ENCODE results near the gene SUPV3L1. TPM values are rescaled to one million over a fixed set of nuclear protein-coding genes. Genes with fewer than 3 reads are reported as not detected.

The SUPV3L1 gene
- total and polyA plus RNA-seq, 9 of the 15 experiments (the other 6 are each of a cell fraction or from before 2014, with no cell fraction given), result 45.2 to 156 (median 92.6) TPM

DNA sequence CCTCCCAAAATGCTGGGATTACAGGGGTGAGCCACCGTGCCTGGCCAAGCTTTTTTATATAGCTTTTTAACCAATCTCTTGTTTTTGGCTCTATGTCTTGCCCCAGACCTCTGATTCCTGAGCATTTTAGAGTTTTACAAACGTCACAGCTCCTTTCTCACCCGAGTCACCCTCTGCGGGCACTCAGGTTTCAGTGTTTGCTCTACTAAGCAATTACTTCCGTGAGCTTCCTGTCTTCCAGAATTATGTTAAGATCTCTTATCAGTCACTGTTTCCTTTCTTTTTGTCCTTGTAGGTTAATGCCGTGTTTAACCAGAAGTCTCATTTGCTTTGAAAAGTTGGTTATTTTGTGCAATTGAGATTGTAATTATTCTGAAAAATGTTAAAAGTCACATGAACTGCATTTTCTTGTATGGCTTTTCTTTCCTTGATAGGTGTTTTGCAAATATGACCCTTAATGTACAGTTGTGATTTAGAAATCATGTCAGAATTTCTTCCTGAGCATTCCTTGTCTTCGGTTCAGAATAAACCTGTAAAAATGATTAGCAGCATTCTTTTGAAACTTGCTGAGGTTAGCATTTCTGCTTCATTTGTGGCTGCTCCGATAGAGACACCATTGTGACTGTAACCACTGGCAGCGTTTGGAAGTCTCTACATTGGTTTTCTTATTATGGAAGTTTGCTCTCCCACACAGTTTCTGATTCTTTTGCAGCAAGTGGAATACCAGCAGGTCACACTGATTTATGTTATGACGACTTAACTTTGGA lies 35.6 kb downstream of the SUPV3L1 start (continued):
- TF ChIP-seq ZFPM2 (CRISPR knock-in tag; IDR thresholded peaks at IDR 0.05), result no peak
- TF ChIP-seq PTTG1 (tag; IDR thresholded peaks at IDR 0.05; ENCODE audit: low read depth), result 0 out of 2 replicates have a peak, but pooled peaks have one; percentile 15
- TF ChIP-seq, protein P1, sequence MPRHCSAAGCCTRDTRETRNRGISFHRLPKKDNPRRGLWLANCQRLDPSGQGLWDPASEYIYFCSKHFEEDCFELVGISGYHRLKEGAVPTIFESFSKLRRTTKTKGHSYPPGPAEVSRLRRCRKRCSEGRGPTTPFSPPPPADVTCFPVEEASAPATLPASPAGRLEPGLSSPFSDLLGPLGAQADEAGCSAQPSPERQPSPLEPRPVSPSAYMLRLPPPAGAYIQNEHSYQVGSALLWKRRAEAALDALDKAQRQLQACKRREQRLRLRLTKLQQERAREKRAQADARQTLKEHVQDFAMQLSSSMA (CRISPR knock-in tag; IDR thresholded peaks at IDR 0.05), result no peak
- TF ChIP-seq, protein P2, sequence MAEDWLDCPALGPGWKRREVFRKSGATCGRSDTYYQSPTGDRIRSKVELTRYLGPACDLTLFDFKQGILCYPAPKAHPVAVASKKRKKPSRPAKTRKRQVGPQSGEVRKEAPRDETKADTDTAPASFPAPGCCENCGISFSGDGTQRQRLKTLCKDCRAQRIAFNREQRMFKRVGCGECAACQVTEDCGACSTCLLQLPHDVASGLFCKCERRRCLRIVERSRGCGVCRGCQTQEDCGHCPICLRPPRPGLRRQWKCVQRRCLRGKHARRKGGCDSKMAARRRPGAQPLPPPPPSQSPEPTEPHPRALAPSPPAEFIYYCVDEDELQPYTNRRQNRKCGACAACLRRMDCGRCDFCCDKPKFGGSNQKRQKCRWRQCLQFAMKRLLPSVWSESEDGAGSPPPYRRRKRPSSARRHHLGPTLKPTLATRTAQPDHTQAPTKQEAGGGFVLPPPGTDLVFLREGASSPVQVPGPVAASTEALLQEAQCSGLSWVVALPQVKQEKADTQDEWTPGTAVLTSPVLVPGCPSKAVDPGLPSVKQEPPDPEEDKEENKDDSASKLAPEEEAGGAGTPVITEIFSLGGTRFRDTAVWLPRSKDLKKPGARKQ (CRISPR knock-in tag; IDR thresholded peaks at IDR 0.05), result 0 out of 2 replicates have a peak, but pooled peaks have one; percentile 20
- TF ChIP-seq RBM39 (optimal IDR thresholded peaks at IDR 0.05; ENCODE audit: low read depth, low read length), result no peak
- TF ChIP-seq ZNF766 (CRISPR knock-in tag; conservative IDR thresholded peaks at IDR 0.05), result 0 out of 2 replicates have a peak, but pooled peaks have one; percentile 74
- no peak for TF ChIP-seq KLF1 (tag; IDR thresholded peaks at IDR 0.05)
- TF ChIP-seq HNRNPK (IDR thresholded peaks at IDR 0.05; ENCODE audit: low read depth, low read length, poor library complexity, severe bottlenecking), result no peak
- no peak for TF ChIP-seq EGR1 (conservative IDR thresholded peaks at IDR 0.05)
- TF ChIP-seq ZNF609 (CRISPR knock-in tag; IDR thresholded peaks at IDR 0.05; ENCODE audit: borderline replicate concordance), result no peak
- 0 out of 2 replicates have a peak, but pooled peaks have one; percentile 51 for TF ChIP-seq ZNF644 (tag; IDR thresholded peaks at IDR 0.05; ENCODE audit: low read depth)
- peak; percentile 56 for TF ChIP-seq POLR2H (tag; IDR thresholded peaks at IDR 0.05; ENCODE audit: low read depth)
- TF ChIP-seq C11orf30 (IDR thresholded peaks at IDR 0.05; ENCODE audit: low read depth), result peak; percentile 95
- no peak for TF ChIP-seq ZNF830 (CRISPR knock-in tag; IDR thresholded peaks at IDR 0.05)
- TF ChIP-seq, protein P3, sequence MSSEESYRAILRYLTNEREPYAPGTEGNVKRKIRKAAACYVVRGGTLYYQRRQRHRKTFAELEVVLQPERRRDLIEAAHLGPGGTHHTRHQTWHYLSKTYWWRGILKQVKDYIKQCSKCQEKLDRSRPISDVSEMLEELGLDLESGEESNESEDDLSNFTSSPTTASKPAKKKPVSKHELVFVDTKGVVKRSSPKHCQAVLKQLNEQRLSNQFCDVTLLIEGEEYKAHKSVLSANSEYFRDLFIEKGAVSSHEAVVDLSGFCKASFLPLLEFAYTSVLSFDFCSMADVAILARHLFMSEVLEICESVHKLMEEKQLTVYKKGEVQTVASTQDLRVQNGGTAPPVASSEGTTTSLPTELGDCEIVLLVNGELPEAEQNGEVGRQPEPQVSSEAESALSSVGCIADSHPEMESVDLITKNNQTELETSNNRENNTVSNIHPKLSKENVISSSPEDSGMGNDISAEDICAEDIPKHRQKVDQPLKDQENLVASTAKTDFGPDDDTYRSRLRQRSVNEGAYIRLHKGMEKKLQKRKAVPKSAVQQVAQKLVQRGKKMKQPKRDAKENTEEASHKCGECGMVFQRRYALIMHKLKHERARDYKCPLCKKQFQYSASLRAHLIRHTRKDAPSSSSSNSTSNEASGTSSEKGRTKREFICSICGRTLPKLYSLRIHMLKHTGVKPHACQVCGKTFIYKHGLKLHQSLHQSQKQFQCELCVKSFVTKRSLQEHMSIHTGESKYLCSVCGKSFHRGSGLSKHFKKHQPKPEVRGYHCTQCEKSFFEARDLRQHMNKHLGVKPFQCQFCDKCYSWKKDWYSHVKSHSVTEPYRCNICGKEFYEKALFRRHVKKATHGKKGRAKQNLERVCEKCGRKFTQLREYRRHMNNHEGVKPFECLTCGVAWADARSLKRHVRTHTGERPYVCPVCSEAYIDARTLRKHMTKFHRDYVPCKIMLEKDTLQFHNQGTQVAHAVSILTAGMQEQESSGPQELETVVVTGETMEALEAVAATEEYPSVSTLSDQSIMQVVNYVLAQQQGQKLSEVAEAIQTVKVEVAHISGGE (CRISPR knock-in tag; IDR thresholded peaks at IDR 0.05), result no peak
- TF ChIP-seq DMBX1 (CRISPR knock-in tag; IDR thresholded peaks at IDR 0.05; ENCODE audit: borderline replicate concordance), result peak; percentile 6; the same call in 1 of the 2 replicates

Measured in K562 (cell line).